HT-29 (cell line): Measurements from ENCODE around the gene PTPRC. TPM values are rescaled to one million over a fixed set of nuclear protein-coding genes. Genes with fewer than 3 reads are reported as not detected.
A peak's percentile ranks its signal among the peaks of the same experiment; 100 is the strongest.

Experiments used
- DNase-seq: peaks from one replicate; pipeline ENCODE4 v3.0.0-alpha.2; 2015; ENCODE audit warnings: low spot score
- total RNA-seq: library from RNA; depleted of rRNA; stranded (reverse); fragments of >200 nt; shearing (Covaris generic); gene quantifications from 2 replicates; pipeline ENCODE4 v1.2.3, GENCODE V29; 2014

PTPRC gene
- total RNA-seq, 1 experiment from 2014 or later, result not detected

DNA sequence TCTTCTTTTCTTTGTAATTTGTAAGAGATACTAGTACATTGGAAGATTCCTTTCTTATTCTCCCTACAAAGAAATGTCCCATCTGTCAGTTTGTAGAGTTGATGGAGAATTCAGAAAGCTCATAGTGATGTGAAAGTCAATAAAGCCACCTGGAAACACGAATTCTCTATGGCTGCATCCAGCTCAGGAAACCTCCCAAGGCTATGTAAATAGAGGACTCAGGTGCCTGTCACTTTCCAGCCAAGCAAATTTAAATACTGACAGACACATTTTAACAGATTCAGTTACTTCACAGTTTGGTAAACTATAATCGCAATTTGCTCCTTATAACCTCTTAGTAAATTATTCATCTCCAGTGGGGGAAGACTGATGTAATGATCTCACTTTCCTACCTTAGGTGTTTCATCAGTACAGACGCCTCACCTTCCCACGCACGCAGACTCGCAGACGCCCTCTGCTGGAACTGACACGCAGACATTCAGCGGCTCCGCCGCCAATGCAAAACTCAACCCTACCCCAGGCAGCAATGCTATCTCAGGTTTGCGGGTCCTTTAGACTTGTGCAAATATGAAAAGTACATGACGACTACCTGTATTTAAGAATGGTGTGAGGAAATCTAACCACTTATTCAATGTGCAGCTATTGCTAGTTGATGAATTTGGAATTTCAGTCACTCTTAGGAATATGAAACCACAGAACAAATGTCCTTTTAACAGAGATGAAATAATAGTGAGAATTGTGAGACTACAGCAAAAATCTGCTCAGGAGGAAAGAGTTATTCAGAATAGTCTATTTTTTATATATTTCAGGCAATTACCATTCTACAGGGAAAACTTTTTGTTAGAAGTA, 60.6 kb downstream of the PTPRC start:
- DNase-seq, result peak; percentile 85

DNA sequence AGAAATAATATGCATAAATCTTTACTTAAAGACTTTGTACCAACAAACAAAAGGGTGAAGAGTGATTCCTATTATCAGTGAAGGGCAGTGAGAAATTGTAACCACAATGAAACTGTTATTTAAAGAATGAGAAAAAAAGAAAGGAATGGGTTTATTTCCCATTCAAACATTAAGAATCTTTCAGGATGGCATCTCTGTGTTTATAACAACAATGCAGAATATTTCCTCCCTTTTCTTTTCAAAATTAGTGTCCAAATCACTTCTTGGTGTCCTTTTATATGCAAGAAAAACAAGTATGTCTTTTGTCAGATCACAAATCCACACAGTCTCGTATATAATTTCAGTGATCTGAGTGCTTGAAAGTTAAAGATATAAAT, 61.2 kb downstream of the PTPRC start:
- no peak for DNase-seq

DNA sequence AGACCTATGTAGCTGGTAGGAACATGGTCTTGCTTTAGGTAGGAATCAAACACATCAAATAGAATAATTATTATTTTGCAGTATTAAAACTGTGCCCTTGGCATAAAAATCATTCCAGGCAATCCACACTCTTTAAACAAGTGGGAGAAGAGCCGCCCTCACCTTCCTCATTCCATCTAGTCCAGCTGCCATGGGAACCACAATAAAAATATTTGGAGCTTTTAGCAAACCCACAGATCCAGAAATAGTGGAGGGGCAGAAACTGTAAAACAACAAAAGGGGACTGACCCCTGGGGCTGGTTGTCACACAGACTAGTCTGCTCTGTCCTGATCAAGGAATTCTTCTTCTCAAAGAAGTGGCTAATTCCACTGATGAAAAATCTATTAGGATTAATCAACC, 61.6 kb downstream of the PTPRC start:
- DNase-seq, result peak; percentile 44

DNA sequence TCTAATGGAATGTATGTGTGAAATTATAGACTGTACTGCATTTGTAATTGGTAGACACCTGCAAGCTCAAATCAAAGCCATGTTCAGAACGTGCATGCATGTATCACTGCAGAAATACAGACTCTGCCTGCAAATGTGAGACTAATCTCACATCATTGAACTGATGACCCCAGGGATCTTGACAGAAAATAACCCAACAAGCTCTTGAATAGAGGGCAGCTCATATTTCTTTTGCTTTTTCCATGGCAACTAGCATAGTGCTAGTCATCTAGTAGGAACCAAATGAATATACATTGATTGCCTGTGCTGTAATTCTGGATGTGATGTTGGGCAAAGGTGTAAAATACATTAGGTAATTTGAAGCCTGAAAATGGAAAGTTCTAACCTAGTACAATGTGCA, 62.4 kb downstream of the PTPRC start:
- no peak for DNase-seq

DNA sequence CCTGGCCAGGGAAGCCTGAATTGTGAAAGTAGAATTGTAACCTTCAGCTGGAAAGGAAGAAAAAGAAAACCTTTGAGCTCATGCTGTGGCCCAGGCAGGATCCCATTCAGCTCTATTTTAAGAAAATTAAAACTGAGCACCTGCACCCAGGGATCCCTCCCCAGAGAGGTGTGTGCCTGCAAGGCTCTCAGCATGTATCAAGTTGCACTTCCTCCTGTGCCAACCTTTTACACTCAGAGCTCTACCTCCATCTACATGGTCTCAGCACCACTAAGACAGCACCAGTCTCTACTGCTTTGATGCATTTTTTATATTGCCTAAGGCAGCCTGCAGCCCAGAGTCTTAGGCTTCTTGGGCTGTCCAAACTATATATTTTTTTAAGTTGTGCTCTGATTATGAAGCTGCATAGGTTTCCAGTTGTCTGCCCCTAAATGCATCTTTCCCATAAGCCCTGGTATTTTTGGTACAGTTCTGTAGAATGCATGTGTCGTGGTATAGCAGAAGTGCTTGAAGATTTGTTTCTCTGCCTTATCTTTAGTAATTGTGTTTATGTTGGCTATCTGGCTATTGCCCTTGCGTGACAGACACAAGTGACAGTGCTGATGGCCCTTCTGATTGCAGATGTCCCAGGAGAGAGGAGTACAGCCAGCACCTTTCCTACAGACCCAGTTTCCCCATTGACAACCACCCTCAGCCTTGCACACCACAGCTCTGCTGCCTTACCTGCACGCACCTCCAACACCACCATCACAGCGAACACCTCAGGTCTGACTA, 63.1 kb downstream of the PTPRC start:
- no peak for DNase-seq

DNA sequence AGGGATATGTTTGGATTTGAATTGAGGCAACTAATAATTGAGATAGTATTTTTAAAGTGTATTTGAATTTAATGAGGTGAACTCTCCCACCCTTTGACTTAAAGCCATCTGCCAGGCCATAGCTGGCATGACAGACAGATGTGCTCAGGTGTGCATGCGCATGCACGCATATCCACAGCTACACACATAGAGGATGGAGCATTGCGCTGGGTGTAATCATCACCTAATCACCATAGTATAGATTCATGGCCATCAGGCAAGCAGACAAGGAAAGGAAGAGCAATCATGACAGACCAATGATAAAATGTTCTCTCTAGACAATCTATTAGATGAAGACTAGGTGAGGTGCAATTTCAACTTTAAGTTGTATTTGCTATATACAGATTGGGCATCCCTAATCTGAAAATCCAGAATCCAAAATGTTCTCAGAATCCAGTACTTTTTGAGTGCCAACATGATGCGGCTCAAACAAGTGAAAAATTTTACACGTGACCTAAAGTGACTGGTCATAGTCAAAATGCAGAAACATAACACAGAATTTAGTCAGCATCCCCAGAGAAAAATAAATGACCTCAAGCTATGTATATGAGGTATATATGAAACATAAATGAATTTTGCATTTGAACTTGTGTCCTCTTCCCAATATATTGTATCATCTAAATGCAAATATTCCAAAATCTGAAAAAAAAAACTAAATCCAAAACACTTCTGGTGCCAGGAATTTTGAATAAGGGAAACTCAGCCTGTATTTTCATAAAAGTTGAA, 70.1 kb downstream of the PTPRC start:
- no peak for DNase-seq

DNA sequence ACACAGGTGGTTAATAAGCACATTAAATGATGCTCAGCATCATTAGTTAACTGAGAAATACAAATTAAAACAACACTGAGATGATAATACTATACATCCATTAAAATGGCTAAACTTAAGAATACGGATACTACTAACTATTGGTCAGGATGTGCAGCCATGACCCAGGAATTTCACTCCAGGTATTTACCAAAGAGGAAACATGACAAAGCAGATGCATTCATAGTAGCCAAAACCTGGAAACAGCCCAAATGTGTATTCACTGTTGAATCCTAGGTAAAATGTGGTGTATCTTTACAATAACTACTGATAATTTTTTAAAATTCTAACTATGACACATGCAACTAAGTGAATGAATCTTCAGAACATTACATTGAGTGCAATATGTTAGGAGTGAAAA, 73.0 kb downstream of the PTPRC start:
- DNase-seq, result no peak

DNA sequence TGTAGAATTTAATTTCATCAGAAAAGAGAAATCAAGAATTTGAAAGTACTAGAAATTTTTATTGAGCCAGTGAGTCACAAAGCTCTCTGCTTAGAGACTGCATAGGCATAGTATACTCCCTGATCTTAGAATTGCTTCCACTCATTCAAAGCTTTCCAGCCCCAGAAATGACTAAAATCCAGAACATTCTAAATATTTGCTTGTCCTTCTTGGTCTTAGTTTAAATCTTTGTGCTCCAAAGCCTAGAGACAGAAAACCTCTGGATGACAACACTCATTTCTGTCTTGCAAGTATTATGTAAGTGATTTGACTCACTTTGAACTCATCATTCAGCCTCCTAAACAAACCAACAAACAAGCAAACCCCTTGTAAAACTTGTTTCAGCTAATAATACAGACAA, 74.2 kb downstream of the PTPRC start:
- no peak for DNase-seq

DNA sequence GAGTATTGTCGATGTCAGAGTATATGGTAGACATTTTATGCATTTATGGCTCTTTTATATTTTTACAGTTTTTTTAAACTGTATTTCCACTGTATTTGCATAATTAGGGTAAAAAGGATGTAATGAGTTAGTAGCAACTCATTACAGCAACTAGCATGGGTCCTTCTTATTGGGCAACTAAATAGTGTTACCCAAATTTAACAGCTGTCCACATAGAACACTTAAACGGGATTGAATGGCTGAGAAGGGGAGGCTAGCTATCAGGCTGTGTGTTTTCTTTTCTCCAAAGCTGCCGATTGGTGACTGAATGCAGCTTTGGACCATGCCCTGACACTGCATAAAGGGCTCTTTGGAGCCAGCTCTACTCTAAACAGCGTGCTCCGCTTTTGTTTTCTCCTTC, 75.4 kb downstream of the PTPRC start:
- DNase-seq, result no peak

DNA sequence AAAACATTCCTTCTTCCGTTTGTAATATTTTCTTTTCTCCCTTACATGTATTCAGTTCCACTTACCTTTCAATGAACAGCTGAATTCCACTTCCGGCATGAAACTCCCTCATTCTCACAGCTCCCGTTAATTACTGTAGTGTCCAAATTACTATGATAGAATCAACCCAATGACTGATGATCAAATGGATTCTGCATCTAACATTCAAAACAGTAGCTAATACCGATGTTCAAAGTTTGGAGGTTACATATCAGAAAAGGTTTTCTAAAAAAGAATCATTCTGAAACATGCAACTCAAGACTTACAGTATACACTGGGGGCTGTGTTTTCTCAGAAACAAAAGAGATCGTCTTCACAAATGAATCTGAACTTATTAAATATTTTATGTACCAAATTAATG, 77.2 kb downstream of the PTPRC start:
- DNase-seq, result no peak

DNA sequence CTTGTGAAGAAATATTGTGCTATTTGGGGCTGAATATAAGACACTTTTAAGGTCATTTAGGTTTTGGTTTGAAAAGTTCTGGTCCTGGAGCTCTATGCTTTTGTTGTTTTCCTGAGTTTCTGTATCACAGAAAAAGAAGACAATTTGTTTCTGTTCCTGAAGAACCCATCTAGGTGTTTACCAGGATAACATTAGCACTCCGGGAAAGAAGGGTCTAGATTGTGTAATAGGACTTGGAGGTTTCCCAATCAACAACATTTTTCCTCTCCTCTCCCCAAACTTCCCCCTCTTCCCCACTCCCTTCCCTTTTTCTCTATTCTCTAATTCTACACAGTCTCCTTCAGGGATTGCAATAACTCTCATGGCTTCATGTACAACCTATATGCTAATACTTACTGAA, 78.7 kb downstream of the PTPRC start:
- DNase-seq, result no peak

DNA sequence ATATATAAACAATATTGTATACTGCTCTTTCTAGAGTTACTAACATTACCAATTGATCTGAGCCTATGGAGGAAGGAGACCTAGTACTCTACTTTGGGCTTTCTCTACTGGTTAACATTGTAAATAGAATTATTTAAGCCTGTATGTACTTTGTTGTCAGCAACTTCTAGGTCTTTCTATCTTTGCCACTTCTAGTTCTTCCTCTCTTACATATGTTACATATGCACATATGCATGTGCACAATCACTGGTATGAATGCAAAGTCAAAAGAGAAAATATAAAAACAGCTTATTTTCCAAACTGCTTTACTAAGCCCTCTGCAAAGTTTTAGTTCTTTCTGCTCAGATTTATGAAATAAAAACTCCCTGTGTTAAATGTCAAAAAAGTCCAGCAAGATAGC, 84.3 kb downstream of the PTPRC start:
- no peak for DNase-seq

DNA sequence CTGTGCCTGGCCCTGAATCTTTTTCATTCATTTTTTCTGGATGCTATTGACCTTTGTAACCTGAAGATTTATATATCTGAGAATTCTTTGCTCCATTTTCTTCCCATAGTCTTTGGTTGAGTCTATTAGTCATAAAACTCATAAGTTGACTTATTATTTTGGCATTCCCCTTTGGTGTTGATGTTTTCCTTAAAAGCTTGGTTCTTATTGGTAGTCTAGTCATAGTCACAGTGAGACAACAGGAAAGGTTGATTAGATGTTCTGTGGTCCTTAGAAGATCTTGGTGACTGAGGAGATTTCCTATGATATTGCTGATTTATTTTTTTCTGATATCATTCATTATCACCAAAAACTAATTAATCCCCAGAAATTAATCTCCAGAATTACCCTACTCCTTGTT, 86.2 kb downstream of the PTPRC start:
- DNase-seq, result no peak

DNA sequence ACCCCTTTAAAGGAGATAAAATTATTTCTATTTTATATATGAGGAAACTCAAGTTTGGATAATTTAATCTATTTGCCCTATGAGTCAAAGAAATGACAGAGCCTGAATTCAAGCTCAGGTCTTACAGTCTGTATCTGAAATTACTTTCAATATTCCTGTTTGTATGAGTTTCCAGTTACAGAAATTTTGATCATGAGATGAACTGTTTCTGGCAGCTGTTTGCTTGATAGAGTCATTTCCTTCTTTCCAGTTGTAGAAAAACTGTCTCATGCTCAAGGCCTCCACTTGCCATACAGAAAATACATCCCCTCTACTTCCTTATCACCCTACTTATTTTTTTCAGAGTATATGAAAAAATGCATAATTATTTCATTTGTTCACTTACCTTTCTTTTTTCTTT, 87.6 kb downstream of the PTPRC start:
- DNase-seq, result no peak

DNA sequence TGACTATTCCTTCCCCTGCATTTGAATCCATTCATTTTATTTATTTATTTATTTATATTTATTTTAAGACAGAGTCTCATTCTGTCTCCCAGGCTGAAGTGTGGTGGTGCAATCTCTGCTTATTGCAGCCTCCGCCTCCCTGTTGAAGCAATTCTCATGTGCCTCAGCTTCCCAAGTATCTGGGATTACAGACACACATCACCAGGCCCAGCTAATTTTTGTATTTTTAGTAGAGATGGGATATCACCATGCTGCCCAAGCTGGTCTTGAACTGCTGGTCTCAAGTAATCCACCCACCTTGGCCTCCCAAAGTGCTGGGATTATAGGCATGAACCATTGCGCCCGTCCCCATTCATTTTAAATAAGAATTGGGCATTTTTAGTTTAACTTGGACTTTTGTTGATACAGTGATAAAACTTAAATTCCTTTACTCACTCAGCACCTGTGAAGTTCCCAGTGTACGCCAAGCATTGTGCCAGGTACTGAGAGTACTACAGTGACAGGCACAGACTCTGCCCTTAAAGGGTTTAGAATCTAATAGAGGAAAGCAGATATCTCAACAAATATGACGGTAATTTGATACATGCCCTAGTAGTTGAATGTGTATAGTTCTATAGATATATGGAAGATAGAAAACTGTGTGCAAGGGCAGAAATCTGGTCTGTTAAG, 90.5 kb downstream of the PTPRC start:
- no peak for DNase-seq

DNA sequence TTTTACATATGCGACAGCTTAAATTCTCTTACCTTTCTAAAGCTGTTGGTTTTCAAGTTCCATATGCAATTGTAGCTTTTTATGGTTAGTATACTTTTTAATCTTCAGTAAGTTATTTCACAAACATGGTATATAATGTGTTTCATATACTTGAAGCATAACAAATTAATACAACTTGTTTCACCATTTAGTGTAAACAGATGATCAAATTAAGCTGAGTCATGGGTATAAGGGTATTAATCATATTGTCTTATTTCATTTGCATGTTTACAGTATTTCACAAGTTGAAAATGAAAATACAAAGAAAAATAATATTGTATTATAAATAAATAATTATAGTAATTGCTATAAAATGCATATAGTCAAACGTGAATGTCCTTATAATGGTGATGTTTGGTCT, 92.1 kb downstream of the PTPRC start:
- DNase-seq, result no peak

DNA sequence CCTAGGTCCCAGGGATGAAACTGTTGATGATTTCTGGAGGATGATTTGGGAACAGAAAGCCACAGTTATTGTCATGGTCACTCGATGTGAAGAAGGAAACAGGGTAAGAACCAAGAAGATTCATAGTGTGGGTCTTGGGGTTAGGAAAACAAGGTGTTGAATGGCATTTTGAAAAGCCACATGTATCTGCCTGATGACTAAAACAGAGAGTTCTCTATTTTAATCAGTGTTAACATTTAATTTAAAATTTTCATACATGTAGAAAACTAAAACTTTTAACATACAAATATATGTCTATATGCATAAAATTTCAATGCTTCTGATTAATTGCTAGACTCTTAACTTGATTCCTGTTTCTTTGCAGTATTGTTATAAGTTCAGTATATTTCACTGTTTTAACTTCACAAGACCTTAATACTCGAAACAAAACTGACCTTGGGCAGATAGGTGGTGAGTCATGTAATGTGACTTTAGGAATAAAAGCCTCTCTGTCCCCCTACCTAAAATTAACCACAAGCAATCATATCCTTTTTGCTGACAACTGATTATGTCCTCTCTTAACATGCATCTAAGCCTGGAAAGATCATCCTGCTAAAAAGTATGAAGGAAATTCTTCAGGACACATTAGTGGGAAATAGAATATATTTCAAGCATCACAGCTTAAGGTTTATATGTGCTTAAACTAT, 95.6 kb downstream of the PTPRC start:
- no peak for DNase-seq

DNA sequence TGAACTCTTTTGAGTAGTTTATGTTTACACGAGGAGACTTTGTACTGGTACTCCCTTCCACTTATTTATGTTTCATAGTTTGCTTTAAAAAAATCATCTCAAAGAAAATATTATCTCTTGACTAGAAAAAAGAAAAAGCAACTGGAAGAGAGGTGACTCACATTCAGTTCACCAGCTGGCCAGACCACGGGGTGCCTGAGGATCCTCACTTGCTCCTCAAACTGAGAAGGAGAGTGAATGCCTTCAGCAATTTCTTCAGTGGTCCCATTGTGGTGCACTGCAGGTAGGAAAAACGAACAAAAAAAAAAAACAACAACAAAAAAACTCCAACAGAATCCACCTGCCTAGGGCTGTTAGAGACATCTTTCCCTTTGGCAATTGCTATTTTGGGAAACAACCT, 102.9 kb downstream of the PTPRC start:
- no peak for DNase-seq

DNA sequence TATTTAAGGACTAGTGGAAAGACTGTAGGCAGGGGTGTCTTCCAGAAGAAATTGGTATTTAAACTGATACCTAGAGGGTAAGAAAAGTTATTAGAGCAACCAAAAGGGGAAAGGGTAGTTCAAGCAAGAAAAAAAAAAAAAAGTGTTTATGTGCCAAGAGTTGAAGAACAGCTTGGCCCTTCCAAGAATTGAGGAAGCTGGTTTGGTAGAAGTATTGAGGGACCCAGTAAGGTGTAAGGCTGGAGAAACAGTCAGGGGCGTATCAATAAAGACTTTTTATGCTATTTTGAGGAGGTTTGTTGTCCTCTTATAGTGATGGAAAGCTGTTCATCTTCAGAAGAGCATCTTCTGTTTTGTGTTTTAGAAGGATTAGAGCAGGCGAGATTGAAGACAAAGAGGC, 108.3 kb downstream of the PTPRC start:
- no peak for DNase-seq

DNA sequence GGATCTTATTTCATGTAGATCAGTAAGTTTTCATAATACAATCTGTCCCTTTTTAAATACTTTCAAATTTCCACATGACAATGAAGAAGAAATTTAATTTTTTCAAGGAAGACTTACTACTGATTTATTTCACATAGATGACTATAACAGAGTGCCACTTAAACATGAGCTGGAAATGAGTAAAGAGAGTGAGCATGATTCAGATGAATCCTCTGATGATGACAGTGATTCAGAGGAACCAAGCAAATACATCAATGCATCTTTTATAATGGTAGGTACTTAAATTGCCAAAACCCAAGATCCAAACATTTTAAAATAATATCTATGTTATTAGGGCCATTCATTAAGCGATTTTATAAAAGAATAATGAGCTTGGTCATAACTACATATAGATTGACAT, 110.4 kb downstream of the PTPRC start:
- DNase-seq, result no peak

DNA sequence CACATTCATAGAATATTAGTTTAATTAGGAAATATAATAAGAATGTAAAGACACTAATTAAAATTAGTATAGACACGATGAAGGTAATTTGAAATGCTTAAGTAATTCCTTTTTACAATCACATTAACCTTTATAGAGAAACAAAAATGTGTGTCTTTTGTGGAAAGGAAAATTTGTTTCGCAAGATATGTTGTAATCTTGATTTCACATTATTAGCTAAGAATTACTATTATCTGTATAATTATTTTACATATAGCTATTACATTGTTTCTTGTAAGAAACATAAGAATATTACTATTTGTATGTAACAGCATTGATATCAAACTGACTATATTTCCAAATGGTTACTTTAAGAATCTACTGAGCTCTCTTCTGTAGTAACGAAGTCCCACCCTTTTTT, 111.2 kb downstream of the PTPRC start:
- no peak for DNase-seq
